Hindlimb muscle (tissue), 1 donor: ENCODE results near the gene MAL. TPM values are rescaled to one million over a fixed set of nuclear protein-coding genes. Genes with fewer than 3 reads are reported as not detected.

Experiments used
- DNase-seq: peaks from one replicate; pipeline ENCODE4 v3.0.0-alpha.2; 2013
- polyA plus RNA-seq: library from polyadenylated mRNA; unstranded; fragments of 120-200 nt; gene quantifications from one replicate; pipeline ENCODE4 v1.2.1, GENCODE V29; 2013; ENCODE audit not compliant: insufficient read length

Gene MAL
- polyA plus RNA-seq: 5.2 TPM

DNA sequence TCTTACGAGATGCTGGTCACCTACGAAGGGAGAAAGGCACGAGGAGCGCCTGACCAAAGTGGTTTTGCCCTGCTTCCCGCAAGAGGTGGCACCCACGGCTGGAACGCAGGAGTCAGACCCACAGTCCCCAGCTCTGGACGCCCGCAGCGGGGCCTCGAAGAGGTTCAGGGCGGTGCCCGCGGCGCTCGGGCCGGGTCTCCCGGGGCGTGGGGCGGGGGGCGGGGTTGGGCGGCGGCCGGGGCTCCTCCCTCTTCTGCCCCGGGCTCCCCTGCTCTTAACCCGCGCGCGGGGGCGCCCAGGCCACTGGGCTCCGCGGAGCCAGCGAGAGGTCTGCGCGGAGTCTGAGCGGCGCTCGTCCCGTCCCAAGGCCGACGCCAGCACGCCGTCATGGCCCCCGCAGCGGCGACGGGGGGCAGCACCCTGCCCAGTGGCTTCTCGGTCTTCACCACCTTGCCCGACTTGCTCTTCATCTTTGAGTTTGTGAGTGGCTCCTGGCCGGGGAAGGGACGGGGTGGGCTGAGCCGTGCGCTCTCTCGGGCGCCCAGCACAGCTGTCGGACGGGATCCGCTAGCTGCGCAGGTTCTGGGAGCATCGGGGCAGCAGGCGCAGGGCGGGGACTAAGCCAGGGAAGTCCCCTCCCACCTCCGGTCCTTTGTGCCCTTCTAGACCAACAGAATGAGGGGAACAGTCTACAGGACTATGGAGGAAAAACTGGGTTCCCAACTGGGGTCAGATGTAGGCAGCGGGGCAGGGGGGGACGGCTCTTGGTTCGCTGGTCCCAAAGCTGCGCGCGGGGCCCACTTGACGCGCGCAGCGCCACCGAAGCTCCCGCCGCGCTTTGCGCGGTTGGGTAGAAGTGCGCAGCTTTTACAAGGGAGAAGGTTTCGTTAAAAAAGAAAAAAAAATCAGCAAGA, at the start of gene MAL:
TSS of gene MAL (plus strand) at position 303 of the 914 bp plus-strand sequence. CDS start at position 388, 85 bp downstream.
- no peak for DNase-seq

- DNase-seq: no peak
These were observed 47.7 kb upstream of the MAL start for GRCh38 chr2:94977826-94978225.

DNA sequence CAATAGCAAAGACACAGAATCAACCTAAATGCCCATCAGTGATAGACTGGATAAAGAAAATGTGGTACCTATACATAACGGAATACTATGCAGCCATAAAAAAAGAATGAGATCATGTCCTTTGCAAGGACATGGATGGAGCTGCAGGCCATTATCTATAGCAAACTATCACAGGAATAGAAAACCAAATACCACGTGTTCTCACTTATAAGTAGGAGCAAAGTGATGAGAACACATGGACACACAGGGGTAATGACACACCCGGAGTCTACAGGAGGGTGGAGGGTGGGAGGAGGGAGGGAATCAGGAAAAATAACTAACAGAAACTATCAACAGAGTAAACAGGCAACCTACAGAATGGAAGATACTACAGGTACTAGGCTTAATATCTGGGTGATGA, 46.6 kb upstream of the MAL start:
- no peak for DNase-seq

GRCh38 chr2:94979406-94980375, 45.8 kb upstream of the MAL start:
- DNase-seq: no peak

DNA sequence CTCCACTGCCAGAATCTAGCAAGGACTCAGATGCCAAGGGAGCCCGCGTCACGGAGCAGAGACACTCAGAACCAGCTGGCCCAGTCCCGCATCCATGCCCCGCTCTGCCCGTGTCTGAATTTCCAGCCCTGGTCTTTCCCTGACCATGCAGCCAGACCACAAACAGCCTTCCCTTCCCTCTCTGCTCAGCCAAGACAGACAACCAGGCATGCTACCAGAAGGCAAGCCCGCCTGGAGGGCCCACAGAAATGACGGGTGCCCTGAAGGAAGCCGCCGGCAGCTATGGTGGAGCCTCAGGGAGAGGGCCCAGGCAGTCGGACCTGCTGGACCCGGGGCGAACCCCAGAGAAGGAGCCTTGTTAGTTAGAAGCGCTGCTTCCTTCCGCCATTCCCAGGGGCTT, 45.1 kb upstream of the MAL start:
- DNase-seq: no peak

DNA sequence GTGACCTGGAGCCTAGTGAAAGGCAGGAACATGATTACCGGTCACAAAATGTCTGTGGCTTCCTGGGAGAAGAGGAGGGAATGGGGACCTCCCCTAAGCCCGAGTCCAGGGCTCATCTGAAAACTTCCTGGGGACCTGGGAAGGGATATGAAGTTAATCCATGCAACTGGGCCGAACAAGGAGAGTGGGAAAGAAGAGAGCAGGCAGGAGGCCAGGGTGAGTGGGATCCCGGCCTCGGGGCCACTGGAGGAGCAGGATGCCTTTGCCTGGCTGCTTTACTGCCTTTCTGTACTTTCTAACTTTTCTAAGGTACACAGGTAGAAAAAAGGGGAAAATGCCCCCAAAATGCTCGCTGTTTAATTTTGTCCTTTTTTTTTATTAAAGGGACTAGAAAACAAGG, 43.4 kb upstream of the MAL start:
- DNase-seq: no peak

DNA sequence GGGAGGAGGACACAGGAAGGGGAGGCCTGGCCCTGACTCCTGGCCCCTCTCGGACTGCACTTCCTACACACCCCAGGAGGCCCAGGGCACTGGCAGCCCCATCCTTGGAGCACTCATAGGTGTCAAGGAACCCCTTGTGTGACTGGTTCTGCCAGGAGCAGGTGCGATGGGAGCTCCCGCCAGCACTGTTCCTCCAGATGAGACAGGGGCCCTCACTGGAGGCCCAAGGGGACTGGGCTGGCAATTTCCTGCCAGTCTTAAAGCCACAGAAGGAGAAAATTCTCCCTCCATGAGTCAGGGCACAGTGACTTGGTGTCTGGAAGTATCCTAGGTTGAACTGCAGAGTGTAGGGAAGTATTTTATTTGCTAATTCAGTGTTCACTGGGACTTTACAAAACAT, 42.8 kb upstream of the MAL start:
- DNase-seq: no peak

DNA sequence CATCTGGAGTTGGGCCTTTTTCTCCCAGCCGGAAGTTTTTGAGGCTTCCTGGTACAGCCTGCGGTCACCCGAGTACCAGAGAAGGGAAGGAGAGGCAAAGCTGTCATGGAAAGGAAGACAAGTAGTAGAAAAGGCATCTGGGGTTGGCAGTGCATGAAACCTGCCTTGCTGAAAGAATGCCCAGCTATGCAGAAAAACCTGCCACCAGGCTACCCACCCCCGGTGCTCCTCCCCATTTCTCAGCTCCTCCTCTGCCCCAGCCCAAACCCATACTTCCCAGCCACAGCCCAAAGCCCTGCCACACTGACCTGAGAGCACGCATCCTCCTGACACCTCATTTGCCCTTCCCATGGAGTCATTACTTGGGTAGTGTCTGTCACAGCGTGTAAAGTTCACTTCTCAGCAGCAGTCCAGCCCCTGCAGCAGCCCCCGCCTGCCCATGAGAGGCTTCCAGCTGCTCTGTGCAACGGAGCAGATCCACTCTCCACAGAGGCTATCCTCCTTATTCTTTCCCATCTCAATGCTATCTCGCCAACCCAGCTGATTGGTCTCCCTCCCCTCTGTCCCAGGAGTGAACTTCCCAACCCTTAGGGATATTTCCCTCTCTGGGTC, 40.4 kb upstream of the MAL start:
- DNase-seq: no peak

DNA sequence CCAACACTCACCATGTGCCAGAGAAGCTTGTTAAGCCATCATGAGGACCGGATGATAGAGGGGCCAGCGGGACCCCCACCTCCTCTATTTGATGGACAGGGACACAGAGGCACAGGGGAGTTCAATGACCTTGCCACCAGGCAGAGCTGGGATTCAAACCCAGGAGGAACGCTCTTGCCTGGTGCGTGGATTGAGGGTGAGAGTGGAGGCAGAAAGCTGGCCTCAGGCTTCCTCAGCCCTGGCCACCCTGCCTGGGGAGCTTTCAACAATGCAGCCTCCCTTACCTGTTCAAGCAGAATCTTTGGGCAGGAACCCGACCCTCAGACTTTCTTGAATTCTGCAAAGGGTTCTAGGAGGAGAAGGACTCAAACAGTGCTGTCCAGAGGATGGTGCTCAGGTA, 39.9 kb upstream of the MAL start:
- no peak for DNase-seq

- DNase-seq: peak; percentile 28
These were observed 39.0 kb upstream of the MAL start for GRCh38 chr2:94986392-94986963.

DNA sequence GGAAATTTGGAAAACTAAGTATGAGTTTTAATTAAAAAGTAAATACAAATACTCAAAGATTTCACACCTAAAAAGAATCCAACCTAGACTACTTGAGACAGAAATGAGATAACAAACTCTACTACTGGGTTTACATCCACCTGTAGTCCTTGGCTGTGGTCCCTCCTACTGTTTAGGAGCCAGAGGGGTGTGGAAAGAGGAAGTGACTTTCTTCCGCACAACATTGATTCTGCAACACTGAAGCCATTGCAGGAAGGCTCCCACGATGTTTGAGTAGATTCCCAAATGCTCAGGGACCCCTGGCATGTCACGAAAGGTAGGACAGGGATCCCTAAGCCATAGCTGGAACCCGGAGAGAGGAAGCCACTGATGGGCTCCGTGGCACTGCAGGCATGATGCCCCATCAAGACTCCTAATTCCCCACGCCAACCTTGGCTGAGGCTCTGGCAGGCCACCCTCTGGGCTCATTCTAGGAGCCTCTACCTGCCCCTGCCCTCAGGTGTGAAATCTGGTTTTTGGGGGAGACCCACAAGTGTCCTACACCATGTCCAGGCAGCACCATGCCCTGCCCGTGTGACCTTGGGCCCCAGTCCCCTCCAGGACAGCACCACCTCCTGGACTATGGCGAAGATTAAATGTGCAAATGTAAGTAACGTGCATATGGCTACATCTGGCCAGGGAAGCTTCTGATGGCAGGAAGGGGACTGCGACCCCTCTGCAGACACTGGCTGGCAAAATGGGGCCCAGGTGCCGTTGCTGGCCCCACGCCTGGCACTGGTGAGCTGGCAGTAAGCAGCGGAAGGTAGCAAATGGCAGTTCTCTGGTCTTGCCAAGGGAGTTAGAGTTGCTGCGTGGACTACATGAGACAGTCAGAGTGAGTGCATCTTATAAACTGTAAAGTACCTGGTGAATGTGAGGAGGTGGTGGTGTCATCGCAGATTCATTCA, 38.2 kb upstream of the MAL start:
- DNase-seq: no peak

GRCh38 chr2:94990956-94991355, 34.6 kb upstream of the MAL start:
- DNase-seq: no peak

GRCh38 chr2:94992360-94992759, 33.1 kb upstream of the MAL start:
- DNase-seq: no peak

DNA sequence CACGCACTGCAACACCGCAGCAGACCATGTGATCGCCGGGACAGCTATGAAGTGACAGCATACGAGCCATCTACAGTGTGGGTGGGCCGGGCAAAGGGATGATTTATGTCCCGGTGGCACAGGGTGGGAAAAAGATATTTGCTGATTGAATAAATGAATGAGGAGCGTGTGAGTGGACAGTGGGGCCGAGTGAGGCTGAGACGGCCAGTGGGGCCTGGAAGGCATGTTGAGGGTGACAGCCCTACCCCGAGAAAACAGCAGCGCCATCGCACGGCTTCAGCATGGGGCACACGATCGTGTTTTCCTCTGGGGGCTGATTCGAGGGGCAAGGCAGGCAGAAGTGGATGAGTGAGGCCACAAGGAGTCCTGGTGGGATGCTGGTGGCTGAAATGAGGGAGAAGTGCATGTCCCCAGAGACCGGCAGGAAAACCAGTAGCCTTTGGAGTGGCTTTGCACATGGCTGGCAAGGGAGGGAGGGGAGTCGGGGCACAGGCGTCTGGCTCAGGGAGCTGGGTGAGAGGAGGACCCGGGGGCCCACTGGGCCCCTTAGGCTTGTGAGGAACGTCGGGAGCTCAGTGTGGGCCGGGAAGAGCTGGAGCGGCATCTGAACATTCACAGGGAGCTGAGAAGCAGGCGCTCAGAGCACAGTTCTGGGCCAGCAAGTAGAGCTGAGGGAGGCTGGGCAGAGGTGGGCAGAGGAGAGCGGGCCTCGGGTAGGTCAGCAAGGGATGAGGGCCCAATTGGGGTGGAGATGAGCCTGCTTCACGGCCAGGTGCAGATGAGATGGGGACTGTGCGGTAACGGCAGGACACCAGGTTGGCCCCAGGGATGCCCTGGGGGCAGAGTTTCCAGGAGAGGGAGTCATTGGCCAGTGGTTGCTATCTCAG, 32.1 kb upstream of the MAL start:
- no peak for DNase-seq

- DNase-seq: no peak
These were observed 31.2 kb upstream of the MAL start for GRCh38 chr2:94994063-94994913.

GRCh38 chr2:94994914-94995552, 30.5 kb upstream of the MAL start:
- no peak for DNase-seq

GRCh38 chr2:94995553-94996304, 29.8 kb upstream of the MAL start:
- DNase-seq: no peak
